Pons (tissue), 1 donor: Measurements from ENCODE around the gene SERPINA3.

ENCODE experiments used
- DNase-seq: peaks from one replicate; pipeline ENCODE4 v3.0.0-alpha.2; 2016; ENCODE audit warnings: low spot score

The SERPINA3 gene

DNA sequence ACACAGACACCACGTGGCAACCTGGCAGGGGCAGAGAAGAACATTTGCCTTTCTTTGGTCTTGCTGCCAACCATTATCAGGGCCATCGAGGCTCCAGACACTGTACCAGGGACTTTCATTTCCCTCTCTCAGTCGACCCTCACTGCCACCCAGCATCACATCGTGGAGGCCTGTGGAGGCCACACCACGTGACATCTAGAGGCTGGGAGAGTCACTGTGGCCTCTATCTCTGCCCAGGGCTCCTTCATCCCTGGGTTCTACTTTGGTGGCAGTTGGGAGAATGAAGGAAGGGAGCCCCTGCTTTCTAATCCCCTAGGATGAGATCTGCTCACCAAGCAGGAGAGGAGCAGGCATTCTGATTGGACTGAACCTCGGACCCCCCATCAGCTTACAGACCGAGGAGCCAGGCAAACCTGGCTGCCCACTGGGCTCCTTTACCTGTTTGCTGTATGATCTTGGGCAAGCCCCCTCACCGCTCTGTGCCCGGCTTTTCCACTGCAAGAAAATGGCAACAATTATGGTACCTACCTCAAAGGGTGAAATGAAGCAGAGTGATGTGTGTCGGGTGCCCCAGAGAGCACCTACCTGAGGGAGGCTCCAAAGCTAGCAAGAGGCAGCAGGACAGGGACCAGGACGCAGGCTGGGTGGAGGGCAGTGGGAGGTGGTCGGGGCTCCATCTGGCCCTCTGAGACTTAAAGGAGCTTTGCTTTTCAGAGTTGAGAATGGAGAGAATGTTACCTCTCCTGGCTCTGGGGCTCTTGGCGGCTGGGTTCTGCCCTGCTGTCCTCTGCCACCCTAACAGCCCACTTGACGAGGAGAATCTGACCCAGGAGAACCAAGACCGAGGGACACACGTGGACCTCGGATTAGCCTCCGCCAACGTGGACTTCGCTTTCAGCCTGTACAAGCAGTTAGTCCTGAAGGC lies 1.8 kb downstream of the SERPINA3 start:
- no peak for DNase-seq

DNA sequence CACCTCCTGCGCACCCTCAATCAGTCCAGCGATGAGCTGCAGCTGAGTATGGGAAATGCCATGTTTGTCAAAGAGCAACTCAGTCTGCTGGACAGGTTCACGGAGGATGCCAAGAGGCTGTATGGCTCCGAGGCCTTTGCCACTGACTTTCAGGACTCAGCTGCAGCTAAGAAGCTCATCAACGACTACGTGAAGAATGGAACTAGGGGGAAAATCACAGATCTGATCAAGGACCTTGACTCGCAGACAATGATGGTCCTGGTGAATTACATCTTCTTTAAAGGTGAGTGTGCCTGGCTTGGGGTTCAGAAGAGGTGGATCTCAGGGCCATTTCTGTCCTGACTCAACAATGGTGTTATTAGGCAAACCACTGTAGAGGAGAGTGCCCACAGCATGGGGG lies 2.6 kb downstream of the SERPINA3 start:
- DNase-seq = no peak

DNA sequence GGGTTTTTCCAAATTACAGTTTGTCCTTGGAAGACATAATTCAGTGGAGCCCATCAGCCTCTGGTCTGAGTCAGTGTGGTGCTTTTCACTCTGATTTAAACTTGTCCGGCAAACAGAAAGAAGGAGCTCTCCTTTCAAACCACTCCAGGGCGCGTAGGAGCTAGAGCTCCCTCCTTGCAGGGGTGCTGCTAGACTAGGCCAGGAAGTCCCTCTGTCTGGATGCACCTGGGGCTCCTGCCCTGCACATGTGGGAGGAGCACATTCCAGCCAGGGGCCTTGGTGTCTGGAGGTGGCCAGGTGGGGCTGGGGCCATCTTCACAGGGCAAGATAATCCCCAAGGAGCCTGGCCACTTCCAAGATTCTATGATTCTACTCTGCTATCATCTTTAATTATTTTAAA lies 3.1 kb downstream of the SERPINA3 start:
- no peak for DNase-seq

DNA sequence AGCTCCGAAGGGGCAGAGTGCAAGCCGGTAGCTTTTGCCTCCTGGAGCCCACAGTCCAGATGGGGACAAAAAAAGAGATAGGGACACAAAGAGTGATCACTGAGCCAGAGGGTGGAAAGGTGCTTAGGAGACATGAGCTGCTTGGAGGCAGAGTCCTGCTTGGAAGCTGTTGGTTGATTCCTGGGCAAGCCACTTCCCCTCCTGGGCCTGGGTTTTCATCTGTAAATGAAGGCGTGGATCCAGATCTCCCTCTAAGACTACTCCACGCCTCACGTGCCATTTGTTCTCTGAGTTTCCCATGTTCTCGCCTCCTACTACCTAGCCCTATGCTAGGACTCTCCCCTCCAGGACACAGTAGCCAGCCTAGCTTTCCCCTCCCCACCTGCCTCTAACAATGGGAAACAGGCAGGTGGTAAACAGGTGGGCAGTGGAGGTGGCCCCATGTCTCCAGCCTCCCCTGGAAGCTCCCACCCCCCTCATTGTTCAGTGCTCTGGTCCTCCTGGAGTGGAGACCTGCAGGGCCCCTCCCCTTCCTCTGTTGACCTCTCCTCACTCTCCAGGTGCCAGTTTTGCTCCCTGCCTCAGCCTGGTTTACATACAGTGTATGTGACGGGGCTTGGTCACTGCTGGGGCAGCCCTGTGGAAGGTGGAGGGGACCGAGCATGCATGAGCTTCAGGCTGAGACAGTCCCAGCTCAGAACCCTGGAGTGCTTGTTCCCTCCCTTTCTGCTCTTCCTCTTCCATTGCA lies 3.8 kb downstream of the SERPINA3 start:
- DNase-seq = no peak

DNA sequence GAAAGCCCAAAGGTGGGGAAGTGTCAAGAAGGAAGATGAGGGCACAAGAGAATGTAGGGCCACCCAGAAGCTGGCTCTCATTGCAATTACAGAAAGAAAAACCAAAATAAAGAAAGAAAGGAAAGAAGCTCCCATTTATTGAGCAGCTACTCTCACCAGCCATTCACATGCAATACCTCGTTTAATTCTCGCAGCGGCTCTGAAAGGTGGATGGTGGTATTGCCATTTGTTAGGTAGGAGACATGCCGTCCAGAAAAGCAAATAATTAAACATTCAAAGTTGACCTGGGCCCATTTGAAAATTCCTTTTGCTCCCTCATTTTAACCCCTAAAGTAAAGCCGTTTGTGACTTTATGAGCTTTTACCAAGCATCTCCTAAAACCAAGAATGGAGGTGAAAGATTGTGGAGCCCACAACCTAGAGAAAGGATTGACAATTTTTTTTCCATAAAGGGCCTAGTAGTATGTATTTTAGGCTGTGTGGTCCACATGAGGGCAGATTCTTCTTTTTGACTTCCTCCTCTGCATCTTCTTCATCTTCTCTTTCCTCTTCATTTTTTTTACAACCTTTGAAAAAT lies 5.3 kb downstream of the SERPINA3 start:
- no peak for DNase-seq

- DNase-seq = no peak
Observed at GRCh38 chr14:94617988-94618822, 6.0 kb downstream of the SERPINA3 start.

- no peak for DNase-seq
Observed at GRCh38 chr14:94619297-94619696, 7.1 kb downstream of the SERPINA3 start.

- no peak for DNase-seq
Observed at GRCh38 chr14:94620597-94620996, 8.4 kb downstream of the SERPINA3 start.

- DNase-seq = no peak
Observed at GRCh38 chr14:94621358-94622134, 9.4 kb downstream of the SERPINA3 start.

GRCh38 chr14:94622653-94623421 lies 10.6 kb downstream of the SERPINA3 start:
- DNase-seq = no peak

DNA sequence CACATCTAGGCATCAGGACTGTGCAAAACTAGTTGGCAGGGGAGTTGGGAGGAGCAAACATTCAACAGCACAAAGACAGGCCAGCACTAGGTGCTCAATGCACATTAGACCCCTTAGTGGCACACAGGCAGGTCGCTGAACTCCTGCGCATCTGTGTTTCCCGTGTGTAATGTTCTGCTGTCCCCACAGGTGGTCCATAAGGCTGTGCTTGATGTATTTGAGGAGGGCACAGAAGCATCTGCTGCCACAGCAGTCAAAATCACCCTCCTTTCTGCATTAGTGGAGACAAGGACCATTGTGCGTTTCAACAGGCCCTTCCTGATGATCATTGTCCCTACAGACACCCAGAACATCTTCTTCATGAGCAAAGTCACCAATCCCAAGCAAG lies 11.2 kb downstream of the SERPINA3 start:
- DNase-seq = no peak

DNA sequence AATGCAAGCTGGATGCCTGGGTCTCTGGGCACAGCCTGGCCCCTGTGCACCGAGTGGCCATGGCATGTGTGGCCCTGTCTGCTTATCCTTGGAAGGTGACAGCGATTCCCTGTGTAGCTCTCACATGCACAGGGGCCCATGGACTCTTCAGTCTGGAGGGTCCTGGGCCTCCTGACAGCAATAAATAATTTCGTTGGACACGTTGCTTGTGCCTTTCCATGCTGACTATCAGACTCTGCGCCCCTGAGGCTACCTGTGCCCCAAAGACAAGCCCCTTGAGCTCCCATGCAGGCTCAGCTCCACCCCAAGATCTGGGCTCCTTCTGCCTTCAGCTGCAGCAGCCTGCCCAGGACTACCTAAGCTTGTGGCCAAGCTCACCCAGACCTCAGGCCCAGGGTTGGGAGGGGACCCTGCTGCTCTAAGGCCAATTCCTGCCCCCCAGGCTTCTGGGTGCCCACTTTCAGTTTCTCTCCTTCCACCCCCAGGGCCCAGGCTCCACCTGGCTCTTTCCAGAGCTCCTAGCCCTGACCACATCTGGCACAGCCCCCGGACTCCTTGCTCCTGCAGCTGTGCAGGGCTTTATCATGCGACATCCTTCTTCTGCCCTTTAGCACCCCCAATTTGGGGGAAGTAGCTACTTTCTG lies 11.8 kb downstream of the SERPINA3 start:
- no peak for DNase-seq

- DNase-seq = no peak
Observed at GRCh38 chr14:94624537-94625352, 12.6 kb downstream of the SERPINA3 start.

- DNase-seq = no peak
Observed at GRCh38 chr14:94625353-94625635, 13.1 kb downstream of the SERPINA3 start.

DNA sequence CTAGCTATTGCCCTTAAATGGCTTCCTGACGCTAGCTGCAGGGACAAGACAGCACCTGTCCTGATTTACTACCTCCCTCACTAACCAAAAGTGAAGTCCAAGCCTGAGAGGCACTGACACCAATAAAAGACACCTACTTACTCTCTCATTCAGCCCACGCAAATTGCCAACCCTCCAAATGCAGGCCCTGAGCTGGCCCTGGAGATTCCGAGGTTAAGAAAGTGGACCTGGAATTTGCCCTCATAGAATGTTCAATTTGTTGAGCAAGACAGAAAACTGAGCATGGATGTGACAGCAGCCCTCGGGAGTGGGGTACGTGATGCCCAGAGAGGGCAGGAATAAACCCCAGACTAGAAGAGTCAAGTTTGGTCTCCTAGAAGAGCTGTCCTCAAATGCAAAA lies 16.4 kb downstream of the SERPINA3 start:
- no peak for DNase-seq

DNA sequence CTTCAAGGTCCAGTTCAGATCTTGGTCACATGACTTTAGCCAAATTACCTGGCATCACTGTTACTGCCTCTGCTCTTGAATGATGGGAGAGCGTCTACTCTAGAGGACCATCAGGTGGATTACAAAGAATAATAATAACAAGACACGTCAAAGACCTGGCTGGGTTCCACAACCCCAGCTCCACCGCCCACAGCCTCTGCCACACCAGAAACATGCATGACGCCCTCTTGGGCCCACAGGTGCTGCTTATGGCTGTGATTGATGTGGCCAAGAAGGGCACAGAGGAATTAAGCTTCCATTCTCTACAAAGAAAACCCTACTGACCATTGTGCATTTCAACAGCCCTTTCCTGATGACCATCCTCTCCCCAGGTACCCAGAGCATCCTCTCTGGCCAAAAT lies 18.2 kb downstream of the SERPINA3 start:
- DNase-seq = no peak

DNA sequence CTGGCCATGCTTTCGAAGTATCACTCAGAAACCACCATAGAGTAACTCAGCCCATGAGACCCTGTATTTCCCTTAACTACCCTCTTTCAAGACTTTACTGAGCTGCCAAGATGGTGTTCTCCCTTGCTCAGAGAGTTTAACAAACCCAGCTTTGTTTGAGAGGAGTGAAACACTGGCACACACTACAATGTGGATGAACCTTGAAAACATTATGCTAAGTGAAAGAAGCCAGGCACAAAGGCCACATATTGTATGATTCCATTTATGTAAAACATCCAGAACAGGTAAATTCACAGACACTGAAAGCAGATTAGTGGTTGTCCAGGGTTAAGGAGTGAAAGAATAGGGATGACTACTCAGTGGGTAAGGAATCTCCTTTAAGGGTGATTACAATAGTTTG lies 18.9 kb downstream of the SERPINA3 start:
- DNase-seq = no peak

DNA sequence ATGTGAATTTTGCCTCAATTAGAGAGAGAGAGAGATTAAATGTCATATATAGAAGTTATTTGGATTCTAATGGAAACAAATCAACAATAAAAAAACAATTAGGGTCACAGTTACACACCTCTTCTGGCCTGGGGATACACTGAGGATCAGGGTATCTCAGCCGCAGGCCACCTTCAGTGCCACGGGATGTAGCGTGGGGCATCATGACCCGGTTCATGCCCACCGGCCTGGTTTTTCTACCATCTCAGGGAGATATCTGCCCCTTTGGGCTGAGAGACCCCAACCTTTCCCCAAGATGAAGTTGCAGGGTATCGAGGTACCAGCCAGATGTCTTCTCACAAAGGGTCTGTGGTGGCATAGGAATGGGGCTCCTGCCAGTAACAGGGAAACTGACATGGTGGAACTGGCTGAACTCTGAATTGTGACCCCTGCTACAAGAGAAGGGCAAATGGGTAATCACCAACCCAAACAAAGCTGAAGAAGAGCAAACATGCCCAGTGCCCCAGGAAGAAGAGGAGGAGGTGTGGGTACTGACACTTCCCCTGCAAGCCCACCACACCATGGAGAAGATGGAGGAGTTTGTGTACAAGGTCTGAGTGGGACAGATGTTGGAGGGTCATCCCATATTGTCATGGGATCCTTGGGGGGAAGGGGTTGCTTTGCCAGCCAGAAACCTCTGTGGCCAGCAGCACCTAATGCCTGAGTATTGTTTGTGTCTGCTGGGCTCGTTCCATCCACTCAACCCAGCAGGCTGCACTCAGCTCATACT lies 19.5 kb downstream of the SERPINA3 start:
- DNase-seq = no peak

- no peak for DNase-seq
Observed at GRCh38 chr14:94632305-94632590, 20.1 kb downstream of the SERPINA3 start.
